Measurements from ENCODE around the gene CORO2A.
"Not testable (repeated sequence)": the region's sequence is repeated elsewhere in the genome, so short reads cannot be mapped to it uniquely, and the experiment has no call there.

The CORO2A gene

DNA sequence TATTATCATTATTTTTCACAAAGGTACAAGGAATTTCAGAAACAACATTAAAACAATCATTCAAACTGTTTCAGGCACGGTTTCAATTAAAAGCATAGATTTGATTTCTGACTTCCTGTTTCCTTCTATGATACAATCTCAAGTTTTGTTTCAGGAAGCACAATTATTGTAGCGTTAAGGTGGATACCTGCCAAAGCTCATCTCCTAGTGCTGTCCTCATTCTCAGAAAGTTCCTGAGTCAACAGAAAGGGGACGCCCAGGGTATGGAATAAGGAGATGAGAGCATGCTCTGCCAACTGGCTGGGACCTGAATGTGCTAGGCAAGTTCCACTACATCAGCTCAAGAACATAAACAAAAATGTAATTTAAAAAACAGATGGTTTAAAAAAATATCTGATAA lies 71.4 kb downstream of the CORO2A start:
- H3K27me3 ChIP-seq (ENCODE audit: insufficient read depth, low read length): no peaks in the 10 kb centered on the region; the same call in 1 of the 2 replicates
- H3K36me3 ChIP-seq (ENCODE audit: insufficient read depth, low read length): peaks cover 12% of the 10 kb centered on the region
- WGBS: 92% methylated on average over 3 of the region's 3 CpGs
- H3K9me3 ChIP-seq (ENCODE audit: insufficient read depth, low read depth, low read length): no peaks in the 10 kb centered on the region
- H3K9ac ChIP-seq (ENCODE audit: low read depth, low read length): no peak overlapping the region
- no peak overlapping the region for H3K27ac ChIP-seq (ENCODE audit: low read depth, low read length)
- no peaks in the 10 kb centered on the region for H3K4me1 ChIP-seq (ENCODE audit: insufficient read depth, low read length)
- no peak overlapping the region for H3K4me3 ChIP-seq (ENCODE audit: low read length)

DNA sequence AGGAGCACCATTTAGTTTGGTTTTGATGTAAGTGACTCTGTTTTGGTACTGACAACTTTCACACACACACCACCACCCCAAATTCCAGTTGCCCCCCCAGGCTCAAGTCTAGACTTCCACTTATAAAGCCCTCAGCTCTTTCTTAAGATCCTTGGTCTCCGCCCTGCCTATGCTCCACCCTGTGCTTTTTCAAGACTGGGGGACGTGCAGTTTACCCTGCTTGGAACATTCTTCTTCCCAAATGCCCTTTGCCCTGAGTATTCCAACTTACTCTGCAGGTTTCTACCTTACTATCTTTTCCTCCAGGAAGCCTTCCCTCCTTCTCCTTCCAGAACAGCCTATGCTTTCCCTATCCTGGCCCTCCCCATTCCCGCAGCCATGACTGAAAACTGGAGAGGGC lies 72.0 kb downstream of the CORO2A start:
- Histone ChIP-seq H3K36me3 (ENCODE audit: insufficient read depth, low read length) (peaks cover 11% of the 10 kb centered on the region), H3K9me3 (ENCODE audit: insufficient read depth, low read depth, low read length) (no peaks in the 10 kb centered on the region), H3K27ac (ENCODE audit: low read depth, low read length) (no peak overlapping the region), H3K9ac (ENCODE audit: low read depth, low read length) (no peak overlapping the region), H3K4me1 (ENCODE audit: insufficient read depth, low read length) (no peaks in the 10 kb centered on the region), H3K4me3 (ENCODE audit: low read length) (no peak overlapping the region), H3K27me3 (ENCODE audit: insufficient read depth, low read length) (no peaks in the 10 kb centered on the region; the same call in 1 of the 2 replicates)
- WGBS: 91% methylated on average over 3 of the region's 3 CpGs

DNA sequence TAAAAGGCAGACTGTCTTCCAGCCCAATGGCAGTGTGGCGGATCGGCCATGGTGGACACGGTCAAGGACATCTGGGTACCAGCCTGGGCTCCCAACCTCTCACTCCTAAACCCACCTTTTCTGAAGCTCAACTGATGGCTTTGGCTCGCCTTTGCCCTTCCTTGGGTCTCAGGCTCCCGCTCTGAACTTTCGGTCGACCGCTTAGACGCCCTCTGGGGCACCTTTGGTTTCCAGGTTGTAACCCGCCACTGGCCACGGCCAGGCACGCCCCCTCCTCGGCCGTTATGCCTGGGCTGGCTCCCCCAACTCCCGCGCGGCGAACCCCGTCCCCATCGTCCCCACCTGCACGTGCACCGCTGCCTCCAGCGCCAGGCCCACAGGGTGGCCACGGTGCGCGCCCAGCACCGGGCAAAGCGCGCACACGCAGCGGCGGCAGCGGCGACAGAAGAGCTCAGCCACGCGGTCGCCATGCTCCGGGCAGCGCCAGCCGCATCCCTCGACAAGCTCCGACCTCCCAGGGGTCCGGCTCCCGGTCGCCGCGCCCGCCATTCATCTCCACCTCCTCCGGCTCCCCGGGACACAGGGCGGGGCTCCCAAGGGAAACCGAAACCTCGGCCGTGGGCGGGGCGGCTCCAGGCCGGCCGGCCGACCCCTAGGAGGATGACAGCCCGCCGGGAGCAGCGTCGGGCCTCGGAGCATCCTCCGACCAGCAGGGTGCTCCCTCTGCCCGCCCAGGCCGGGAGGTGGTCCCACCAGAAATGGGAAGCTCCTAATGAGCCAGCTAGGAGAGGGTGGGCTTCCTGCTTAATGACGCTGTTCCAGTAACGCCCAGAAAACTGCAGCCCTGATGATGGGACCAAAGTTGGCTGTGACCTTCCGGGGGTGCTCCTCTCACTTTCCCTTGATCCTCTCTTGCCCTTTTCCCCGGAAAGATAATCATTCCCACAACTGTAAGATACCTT lies 73.5 kb downstream of the CORO2A start, which contains the start of gene TRIM14:
Gene TRIM14 (minus strand): TSS at position 583 of the 962 bp plus-strand sequence. CDS start 34 bp downstream, at position 549.
- Histone ChIP-seq H3K36me3 (ENCODE audit: insufficient read depth, low read length) (no peaks in the 10 kb centered on the region), H3K27me3 (ENCODE audit: insufficient read depth, low read length) (no peaks in the 10 kb centered on the region; the same call in 1 of the 2 replicates), H3K4me3 (ENCODE audit: low read length) (peak within 1 kb of the TSS; percentile 60), H3K4me1 (ENCODE audit: insufficient read depth, low read length) (no peaks in the 10 kb centered on the region), H3K9ac (ENCODE audit: low read depth, low read length) (peak within 1 kb of the TSS; percentile 29; the same call in 1 of the 2 replicates), H3K27ac (ENCODE audit: low read depth, low read length) (no peak within 1 kb of the TSS; the same call in 1 of the 2 replicates), H3K9me3 (ENCODE audit: insufficient read depth, low read depth, low read length) (no peaks in the 10 kb centered on the region)
- 4% methylated on average over 71 of the region's 71 CpGs for WGBS

DNA sequence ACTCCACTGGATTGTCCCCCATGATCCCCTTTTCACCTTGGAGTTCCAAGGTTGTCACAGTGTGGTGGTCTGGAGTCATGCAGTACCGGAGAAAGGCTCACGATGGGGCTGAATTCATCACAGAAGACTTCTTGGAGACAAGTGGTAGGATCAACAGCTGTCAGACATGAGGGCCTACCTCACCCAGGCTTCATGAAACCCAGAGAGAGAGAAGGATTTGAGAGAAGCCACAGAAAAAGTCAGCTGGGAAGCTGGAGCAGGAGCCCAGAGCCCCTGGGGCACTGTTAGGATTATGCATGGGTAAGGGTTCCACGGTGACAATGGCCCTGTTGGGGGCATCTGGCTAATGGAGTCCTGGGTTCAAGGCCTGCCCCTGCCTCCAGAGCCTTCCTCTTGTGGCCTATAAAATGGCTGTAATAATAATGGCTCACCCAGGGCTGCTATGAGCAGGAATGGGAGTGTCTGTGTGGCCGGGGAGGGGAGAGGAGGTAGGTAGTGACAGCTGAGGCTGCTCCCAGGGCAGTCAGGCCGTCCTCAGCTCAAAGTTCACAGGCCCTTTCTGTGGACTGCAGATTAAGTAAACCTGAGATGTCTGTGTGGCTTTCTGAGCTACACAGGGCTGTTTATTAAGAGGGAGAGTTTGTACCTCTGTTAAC lies 74.3 kb downstream of the CORO2A start:
- Histone ChIP-seq H3K36me3 (ENCODE audit: insufficient read depth, low read length) (no peaks in the 10 kb centered on the region), H3K9me3 (ENCODE audit: insufficient read depth, low read depth, low read length) (no peaks in the 10 kb centered on the region), H3K27ac (ENCODE audit: low read depth, low read length) (no peak overlapping the region; the same call in 1 of the 2 replicates), H3K9ac (ENCODE audit: low read depth, low read length) (no peak overlapping the region), H3K4me1 (ENCODE audit: insufficient read depth, low read length) (no peaks in the 10 kb centered on the region), H3K27me3 (ENCODE audit: insufficient read depth, low read length) (no peaks in the 10 kb centered on the region; the same call in 1 of the 2 replicates), H3K4me3 (ENCODE audit: low read length) (peak overlapping the region; percentile 60)
- WGBS: 49% methylated on average over 5 of the region's 5 CpGs

DNA sequence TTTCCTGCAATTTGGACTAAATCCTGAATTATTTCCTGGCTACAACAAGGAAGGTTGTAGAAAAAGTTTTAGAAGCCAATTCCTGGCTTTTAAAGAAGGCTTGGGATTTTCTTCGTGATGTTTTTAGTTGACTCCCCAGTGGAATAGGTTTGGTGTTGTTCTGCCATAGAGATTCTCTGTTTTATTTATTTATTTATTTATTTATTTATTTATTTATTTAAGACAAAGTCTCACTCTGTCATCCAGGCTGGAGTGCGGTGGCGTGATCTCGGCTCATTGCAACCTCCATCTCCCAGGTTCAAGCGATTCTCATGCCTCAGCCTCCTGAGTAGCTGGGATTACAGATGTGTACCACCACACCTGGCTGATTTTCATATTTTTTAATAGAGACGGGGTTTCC lies 75.3 kb downstream of the CORO2A start:
- not testable (repeated sequence) for H3K9me3 ChIP-seq (ENCODE audit: insufficient read depth, low read depth, low read length); H3K9ac ChIP-seq (ENCODE audit: low read depth, low read length); H3K27ac ChIP-seq (ENCODE audit: low read depth, low read length); H3K4me3 ChIP-seq (ENCODE audit: low read length); H3K27me3 ChIP-seq (ENCODE audit: insufficient read depth, low read length); H3K36me3 ChIP-seq (ENCODE audit: insufficient read depth, low read length); H3K4me1 ChIP-seq (ENCODE audit: insufficient read depth, low read length)
- WGBS: 94% methylated on average over 6 of the region's 6 CpGs

DNA sequence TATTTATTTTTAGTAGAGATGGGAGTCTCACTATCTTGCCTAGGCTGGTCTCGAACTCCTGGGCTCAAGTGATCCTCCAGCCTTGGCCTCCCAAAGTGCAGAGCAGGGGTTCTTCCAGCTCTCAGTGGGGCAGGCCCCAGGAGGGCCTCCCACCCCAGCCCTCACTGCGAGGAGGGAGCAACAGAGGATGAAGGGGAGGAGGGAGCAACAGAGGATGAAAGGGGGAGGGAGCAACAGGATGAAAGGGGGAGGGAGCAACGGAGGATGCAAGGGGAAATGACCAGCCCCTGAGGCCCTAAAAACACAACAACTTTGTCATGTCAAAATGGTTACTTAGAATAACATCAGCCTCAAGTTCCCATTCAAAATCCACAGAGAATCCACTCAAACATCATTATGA lies 83.4 kb downstream of the CORO2A start:
- H3K9me3 ChIP-seq (ENCODE audit: insufficient read depth, low read depth, low read length): no peaks in the 10 kb centered on the region
- H3K4me1 ChIP-seq (ENCODE audit: insufficient read depth, low read length): peaks cover 9% of the 10 kb centered on the region; the same call in 1 of the 2 replicates
- H3K9ac ChIP-seq (ENCODE audit: low read depth, low read length): no peak overlapping the region
- H3K4me3 ChIP-seq (ENCODE audit: low read length): no peak overlapping the region
- H3K27ac ChIP-seq (ENCODE audit: low read depth, low read length): no peak overlapping the region; the same call in 1 of the 2 replicates
- WGBS: 74% methylated on average over 2 of the region's 3 CpGs
- H3K36me3 ChIP-seq (ENCODE audit: insufficient read depth, low read length): peaks cover 7% of the 10 kb centered on the region; the same call in 1 of the 2 replicates
- H3K27me3 ChIP-seq (ENCODE audit: insufficient read depth, low read length): no peaks in the 10 kb centered on the region

DNA sequence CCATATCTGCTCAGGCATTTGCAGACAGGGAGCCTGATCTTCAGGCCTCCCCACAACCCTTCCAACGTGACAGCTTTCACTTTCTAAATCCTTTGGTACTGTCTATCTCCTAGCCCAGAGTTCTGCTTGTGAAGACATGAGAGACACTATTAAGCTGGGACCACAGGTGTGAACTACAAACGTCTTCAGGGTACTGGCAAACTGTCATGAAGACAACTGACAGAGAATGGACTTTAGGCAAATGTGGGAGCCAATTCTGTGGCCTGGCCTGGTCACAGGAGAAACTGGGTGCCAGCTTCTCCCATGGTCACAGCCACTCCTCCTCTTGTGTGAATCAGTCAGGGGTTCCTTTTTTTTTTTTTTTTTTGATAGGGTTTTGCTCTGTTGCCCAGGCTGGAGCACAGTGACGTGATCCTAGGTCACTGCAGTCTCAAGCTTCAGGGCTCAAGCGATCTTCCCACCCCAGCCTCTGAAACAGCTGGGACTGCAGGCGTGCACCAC lies 83.9 kb downstream of the CORO2A start:
- Histone ChIP-seq H3K9me3 (ENCODE audit: insufficient read depth, low read depth, low read length) (no peaks in the 10 kb centered on the region), H3K27ac (ENCODE audit: low read depth, low read length) (no peak overlapping the region), H3K4me3 (ENCODE audit: low read length) (no peak overlapping the region), H3K36me3 (ENCODE audit: insufficient read depth, low read length) (peaks cover 7% of the 10 kb centered on the region; the same call in 1 of the 2 replicates), H3K4me1 (ENCODE audit: insufficient read depth, low read length) (peaks cover 9% of the 10 kb centered on the region; the same call in 1 of the 2 replicates), H3K27me3 (ENCODE audit: insufficient read depth, low read length) (no peaks in the 10 kb centered on the region), H3K9ac (ENCODE audit: low read depth, low read length) (no peak overlapping the region)
- 85% methylated on average over 4 of the region's 5 CpGs for WGBS

DNA sequence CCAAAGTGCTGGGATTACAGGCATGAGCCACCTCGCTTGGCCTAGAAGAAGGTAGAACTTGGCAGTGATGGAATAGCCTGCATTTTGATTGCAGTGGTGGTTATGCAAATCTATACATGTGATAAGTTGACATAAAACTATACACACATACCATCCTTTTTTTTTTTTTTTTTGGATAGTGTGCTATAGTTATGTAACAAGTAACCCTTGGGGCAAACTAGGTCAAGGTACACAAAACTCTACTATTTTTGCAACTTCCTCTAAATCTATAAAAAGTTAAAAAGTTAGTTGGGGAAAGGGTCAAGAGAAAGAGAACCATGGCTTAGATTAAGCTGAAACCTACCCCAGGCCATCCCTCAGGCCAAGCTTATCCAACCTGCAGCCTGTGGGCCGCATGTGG lies 84.5 kb downstream of the CORO2A start:
- H3K27ac ChIP-seq (ENCODE audit: low read depth, low read length): no peak overlapping the region
- peaks cover 9% of the 10 kb centered on the region; the same call in 1 of the 2 replicates for H3K4me1 ChIP-seq (ENCODE audit: insufficient read depth, low read length)

DNA sequence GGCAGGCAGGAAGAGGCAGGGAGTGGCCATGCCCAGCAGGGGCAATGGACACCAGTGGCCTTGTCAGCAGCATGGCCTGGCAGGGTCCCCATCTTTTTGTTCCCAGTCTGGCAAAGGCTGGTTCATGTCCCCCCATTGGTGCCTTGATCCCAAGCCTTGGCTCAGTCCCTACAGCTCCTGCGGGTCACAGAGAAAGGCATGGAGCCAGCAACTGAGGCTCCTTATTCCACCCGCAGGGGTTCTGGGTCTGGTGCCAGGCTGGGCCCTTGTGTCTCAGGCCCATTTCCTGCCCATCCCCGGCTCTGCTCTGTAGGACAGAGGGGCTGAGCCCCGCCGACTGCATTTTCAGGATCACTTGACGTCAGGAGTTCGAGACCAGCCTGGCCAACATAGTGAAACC lies 87.4 kb downstream of the CORO2A start:
- H3K27me3 ChIP-seq (ENCODE audit: insufficient read depth, low read length): no peaks in the 10 kb centered on the region
- peaks cover 5% of the 10 kb centered on the region; the same call in 1 of the 2 replicates for H3K36me3 ChIP-seq (ENCODE audit: insufficient read depth, low read length)
- WGBS: 93% methylated on average over 7 of the region's 7 CpGs
- H3K27ac ChIP-seq (ENCODE audit: low read depth, low read length): no peak overlapping the region
- H3K9me3 ChIP-seq (ENCODE audit: insufficient read depth, low read depth, low read length): no peaks in the 10 kb centered on the region
- H3K4me3 ChIP-seq (ENCODE audit: low read length): no peak overlapping the region
- H3K9ac ChIP-seq (ENCODE audit: low read depth, low read length): no peak overlapping the region
- H3K4me1 ChIP-seq (ENCODE audit: insufficient read depth, low read length): peaks cover 15% of the 10 kb centered on the region

More for the DNA sequence above, 84.5 kb downstream of the CORO2A start:
- H3K9ac ChIP-seq (ENCODE audit: low read depth, low read length): no peak overlapping the region
- 95% methylated on average over 2 of the region's 2 CpGs for WGBS
- no peaks in the 10 kb centered on the region for H3K27me3 ChIP-seq (ENCODE audit: insufficient read depth, low read length)
- H3K36me3 ChIP-seq (ENCODE audit: insufficient read depth, low read length): peaks cover 7% of the 10 kb centered on the region; the same call in 1 of the 2 replicates
- H3K4me3 ChIP-seq (ENCODE audit: low read length): no peak overlapping the region
- H3K9me3 ChIP-seq (ENCODE audit: insufficient read depth, low read depth, low read length): no peaks in the 10 kb centered on the region

DNA sequence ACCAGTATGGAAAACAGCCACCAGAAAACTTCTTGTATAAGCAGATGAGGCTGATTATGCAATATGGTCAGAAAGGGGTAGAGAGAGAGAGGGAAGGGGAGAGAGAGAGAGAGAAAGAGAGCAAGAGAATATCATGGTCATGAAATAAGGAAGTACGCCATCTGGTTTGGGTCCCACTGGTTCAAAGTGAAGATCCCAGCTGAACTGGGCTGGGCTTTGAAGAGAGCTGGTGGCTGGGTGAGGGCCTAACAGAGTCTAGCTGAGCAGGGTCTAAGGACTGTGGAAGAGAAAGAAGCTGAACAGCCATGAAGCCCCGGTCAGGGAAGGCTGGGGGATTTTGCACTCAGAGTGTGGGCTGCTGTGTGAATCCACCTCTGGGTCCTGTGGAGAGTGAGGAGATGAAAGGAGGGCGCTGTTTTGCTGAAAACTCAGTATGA lies 88.0 kb downstream of the CORO2A start:
- WGBS: 90% methylated on average over 3 of the region's 3 CpGs

DNA sequence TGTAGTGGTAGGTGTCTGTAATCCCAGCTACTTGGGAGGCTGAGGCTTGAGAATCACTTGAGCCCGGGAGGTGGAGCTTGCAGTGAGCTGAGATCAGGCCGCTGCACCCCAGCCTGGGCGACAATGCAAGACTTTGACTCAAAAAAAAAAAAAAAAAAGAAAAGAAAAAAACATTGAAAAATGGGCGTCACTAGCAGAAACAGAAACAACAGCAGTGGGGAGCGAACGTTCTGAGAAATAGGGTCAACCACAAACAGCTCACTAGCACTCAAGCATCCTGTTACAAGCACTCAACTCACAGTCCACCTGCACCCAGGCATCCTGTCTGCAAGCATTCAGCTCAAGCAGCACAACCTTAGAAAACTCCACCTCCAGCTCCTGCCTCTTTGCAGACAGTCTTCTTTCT lies 90.6 kb downstream of the CORO2A start:
- H3K27me3 ChIP-seq (ENCODE audit: insufficient read depth, low read length): no peaks in the 10 kb centered on the region
- no peak overlapping the region for H3K4me3 ChIP-seq (ENCODE audit: low read length)
- peaks cover 16% of the 10 kb centered on the region for H3K36me3 ChIP-seq (ENCODE audit: insufficient read depth, low read length)
- peaks cover 6% of the 10 kb centered on the region for H3K4me1 ChIP-seq (ENCODE audit: insufficient read depth, low read length)
- H3K27ac ChIP-seq (ENCODE audit: low read depth, low read length): no peak overlapping the region
- 56% methylated on average over 6 of the region's 6 CpGs for WGBS
- no peak overlapping the region for H3K9ac ChIP-seq (ENCODE audit: low read depth, low read length)
- H3K9me3 ChIP-seq (ENCODE audit: insufficient read depth, low read depth, low read length): no peaks in the 10 kb centered on the region

More for the DNA sequence above, 88.0 kb downstream of the CORO2A start:
- H3K36me3 ChIP-seq (ENCODE audit: insufficient read depth, low read length): peaks cover 10% of the 10 kb centered on the region
- H3K27me3 ChIP-seq (ENCODE audit: insufficient read depth, low read length): no peaks in the 10 kb centered on the region
- H3K9me3 ChIP-seq (ENCODE audit: insufficient read depth, low read depth, low read length): no peaks in the 10 kb centered on the region
- H3K9ac ChIP-seq (ENCODE audit: low read depth, low read length): no peak overlapping the region
- H3K27ac ChIP-seq (ENCODE audit: low read depth, low read length): no peak overlapping the region
- H3K4me3 ChIP-seq (ENCODE audit: low read length): no peak overlapping the region
- H3K4me1 ChIP-seq (ENCODE audit: insufficient read depth, low read length): peaks cover 12% of the 10 kb centered on the region
